HL-60 (cell line): ENCODE data around the gene RILPL1.

Experiments used
- DNase-seq, 2 experiments: peaks; one replicate each; pipeline ENCODE4 v3.0.0-alpha.2; 2010 to 2020; ENCODE audit warnings: low read depth in 1 of 2, low spot score in 1 of 2
- H3K27ac ChIP-seq: fragments of 250-450 bp; sonication (Bioruptor Pico); replicated peaks from 2 replicates; pipeline ENCODE4 v1.5.1; 2020; ENCODE audit warnings: mild to moderate bottlenecking, moderate library complexity
- H3K27me3 ChIP-seq: fragments of 250-450 bp; sonication (Bioruptor Pico); 2 replicates; pipeline ENCODE4 v1.5.1; 2021; ENCODE audit warnings: mild to moderate bottlenecking, moderate library complexity; ENCODE audit not compliant: insufficient read depth, poor library complexity, severe bottlenecking
- H3K4me3 ChIP-seq: replicated peaks from 2 replicates; pipeline ENCODE4 v1.5.1; 2011; ENCODE audit warnings: mild to moderate bottlenecking, control low read depth, low read length; ENCODE audit not compliant: insufficient read depth
- CTCF ChIP-seq: IDR thresholded peaks from one replicate; pipeline ENCODE4 v1.5.1; 2011; ENCODE audit warnings: low read length, control low read depth, inconsistent platforms; ENCODE audit not compliant: insufficient read depth
- GABPA ChIP-seq: IDR thresholded peaks from 2 replicates; pipeline ENCODE4 v1.6.1; 2012; ENCODE audit warnings: low read depth
- POLR2AphosphoS5 ChIP-seq: IDR thresholded peaks from 2 replicates; pipeline ENCODE4 v1.6.1; 2012; ENCODE audit warnings: low read depth
- SPI1 ChIP-seq: IDR thresholded peaks from 2 replicates; pipeline ENCODE4 v1.6.1; 2012; ENCODE audit warnings: low read depth, mild to moderate bottlenecking, borderline replicate concordance
- TF ChIP-seq, protein P1 (sequence below): IDR thresholded peaks from 2 replicates; pipeline ENCODE4 v1.6.1; 2012; ENCODE audit warnings: low read depth; ENCODE audit not compliant: insufficient replicate concordance

Gene RILPL1

DNA sequence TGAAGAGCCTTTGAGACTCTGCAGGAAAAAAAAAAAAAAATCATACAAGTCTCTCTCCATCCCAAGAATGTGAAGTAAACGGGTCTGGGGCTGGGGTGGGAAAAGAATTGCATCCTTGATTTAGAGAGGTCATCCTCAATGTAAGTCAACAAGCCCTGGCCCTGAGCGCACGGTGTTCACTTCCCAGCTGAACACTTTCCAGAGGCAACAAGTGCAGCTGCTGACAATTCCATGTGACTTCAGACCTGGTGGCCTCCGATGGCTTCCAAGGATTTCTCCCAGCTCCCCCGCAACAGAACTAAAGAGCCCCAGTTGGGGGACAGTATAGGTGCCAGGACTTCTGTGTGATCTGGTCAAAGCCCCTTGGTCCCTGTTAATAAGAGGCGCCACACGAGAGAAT lies 2.4 kb downstream of the RILPL1 start:
- no peak overlapping the region for H3K4me3 ChIP-seq
- TF ChIP-seq CTCF (no peak), POLR2AphosphoS5 (no peak), GABPA (no peak), SPI1 (no peak)
- TF ChIP-seq, protein P1, sequence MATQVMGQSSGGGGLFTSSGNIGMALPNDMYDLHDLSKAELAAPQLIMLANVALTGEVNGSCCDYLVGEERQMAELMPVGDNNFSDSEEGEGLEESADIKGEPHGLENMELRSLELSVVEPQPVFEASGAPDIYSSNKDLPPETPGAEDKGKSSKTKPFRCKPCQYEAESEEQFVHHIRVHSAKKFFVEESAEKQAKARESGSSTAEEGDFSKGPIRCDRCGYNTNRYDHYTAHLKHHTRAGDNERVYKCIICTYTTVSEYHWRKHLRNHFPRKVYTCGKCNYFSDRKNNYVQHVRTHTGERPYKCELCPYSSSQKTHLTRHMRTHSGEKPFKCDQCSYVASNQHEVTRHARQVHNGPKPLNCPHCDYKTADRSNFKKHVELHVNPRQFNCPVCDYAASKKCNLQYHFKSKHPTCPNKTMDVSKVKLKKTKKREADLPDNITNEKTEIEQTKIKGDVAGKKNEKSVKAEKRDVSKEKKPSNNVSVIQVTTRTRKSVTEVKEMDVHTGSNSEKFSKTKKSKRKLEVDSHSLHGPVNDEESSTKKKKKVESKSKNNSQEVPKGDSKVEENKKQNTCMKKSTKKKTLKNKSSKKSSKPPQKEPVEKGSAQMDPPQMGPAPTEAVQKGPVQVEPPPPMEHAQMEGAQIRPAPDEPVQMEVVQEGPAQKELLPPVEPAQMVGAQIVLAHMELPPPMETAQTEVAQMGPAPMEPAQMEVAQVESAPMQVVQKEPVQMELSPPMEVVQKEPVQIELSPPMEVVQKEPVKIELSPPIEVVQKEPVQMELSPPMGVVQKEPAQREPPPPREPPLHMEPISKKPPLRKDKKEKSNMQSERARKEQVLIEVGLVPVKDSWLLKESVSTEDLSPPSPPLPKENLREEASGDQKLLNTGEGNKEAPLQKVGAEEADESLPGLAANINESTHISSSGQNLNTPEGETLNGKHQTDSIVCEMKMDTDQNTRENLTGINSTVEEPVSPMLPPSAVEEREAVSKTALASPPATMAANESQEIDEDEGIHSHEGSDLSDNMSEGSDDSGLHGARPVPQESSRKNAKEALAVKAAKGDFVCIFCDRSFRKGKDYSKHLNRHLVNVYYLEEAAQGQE = no peak
- no peak overlapping the region for H3K27ac ChIP-seq
- DNase-seq = no peak
- peaks cover 9% of the 10 kb centered on the region for H3K27me3 ChIP-seq

DNA sequence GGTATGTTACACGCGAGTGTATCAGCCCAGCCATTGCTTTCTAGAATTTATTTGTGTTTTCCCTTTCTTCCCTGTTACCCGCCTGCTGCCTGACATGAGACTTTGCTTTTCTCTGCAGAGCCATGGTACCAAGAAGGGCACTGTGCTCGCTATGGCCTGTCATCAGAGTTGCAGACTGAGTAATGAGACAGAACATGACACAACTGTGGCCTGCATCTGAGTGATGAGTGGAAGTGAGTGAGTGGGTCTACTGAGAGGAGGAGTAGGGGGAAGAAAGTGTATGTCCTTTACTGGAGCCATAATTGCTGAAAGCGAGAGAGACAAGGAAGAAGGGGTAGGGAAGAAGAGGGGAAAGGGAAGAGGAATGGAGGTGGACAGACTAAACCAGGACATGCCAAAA lies 2.9 kb downstream of the RILPL1 start:
- no peak for TF ChIP-seq SPI1
- DNase-seq = no peak
- Histone ChIP-seq H3K27ac (no peak overlapping the region), H3K4me3 (no peak overlapping the region), H3K27me3 (peaks cover 9% of the 10 kb centered on the region)

DNA sequence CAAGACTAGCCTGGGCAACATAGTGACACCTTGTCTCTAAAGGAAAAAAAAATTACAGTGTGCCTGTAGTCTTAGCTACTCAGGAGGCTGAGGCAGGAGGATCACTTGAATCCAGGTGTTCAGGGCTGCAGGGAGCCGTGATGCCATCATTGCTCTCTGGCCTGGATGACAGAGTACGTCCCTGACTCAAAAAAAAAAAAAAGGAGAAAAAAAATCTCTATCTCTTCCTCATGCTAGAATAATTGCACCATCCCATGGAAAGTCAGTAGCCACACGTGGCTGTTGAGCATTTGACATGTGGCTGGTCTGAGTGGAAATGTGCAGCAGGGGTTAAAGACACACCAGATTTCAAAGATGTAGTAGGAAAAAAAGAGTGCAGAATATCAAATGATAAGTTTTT lies 3.8 kb downstream of the RILPL1 start:
- no peak overlapping the region for H3K4me3 ChIP-seq
- H3K27me3 ChIP-seq = peaks cover 6% of the 10 kb centered on the region
- TF ChIP-seq, protein P1 = no peak
- TF ChIP-seq CTCF (no peak), GABPA (no peak), POLR2AphosphoS5 (no peak), SPI1 (no peak)
- no peak overlapping the region for H3K27ac ChIP-seq
- no peak for DNase-seq

DNA sequence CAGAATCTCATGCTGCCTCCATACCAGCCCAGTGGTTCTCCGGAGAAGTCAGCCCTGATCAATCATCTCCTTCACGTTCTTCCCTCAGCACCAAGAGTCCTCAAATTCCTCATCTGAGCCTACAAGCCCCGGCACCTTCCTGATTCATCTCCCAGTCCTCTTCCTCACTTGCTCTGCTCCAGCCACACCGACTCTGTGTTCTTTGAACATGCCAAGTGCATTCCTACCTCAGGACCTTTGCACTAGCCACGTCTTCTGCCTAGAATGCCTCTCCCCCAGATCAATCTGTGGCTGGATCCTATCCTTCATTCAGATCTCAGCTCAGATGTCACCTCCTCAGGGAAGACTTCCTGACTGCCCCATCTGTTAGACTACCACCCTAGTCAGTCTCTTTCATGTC lies 4.7 kb downstream of the RILPL1 start:
- Histone ChIP-seq H3K27me3 (peaks cover 6% of the 10 kb centered on the region), H3K27ac (no peak overlapping the region), H3K4me3 (no peak overlapping the region)
- no peak for DNase-seq
- TF ChIP-seq SPI1 (no peak), CTCF (no peak), POLR2AphosphoS5 (no peak), GABPA (no peak)
- TF ChIP-seq, protein P1 = no peak
